HG02884 (cell line): ENCODE data around the gene SCMH1.

Experiments
- ATAC-seq: cut with Tn5 transposase; IDR thresholded peaks from one replicate; pipeline ENCODE4 v1.9.1; 2021; ENCODE audit warnings: mild to moderate bottlenecking, moderate library complexity; ENCODE audit not compliant: unreplicated experiment

Gene SCMH1

GRCh38 chr1:41101950-41102607 is 140.0 kb downstream of the SCMH1 start:
- no peak for ATAC-seq

GRCh38 chr1:41101076-41101475 is 141.0 kb downstream of the SCMH1 start:
- no peak for ATAC-seq

GRCh38 chr1:41100170-41100569 is 141.9 kb downstream of the SCMH1 start:
- no peak for ATAC-seq

DNA sequence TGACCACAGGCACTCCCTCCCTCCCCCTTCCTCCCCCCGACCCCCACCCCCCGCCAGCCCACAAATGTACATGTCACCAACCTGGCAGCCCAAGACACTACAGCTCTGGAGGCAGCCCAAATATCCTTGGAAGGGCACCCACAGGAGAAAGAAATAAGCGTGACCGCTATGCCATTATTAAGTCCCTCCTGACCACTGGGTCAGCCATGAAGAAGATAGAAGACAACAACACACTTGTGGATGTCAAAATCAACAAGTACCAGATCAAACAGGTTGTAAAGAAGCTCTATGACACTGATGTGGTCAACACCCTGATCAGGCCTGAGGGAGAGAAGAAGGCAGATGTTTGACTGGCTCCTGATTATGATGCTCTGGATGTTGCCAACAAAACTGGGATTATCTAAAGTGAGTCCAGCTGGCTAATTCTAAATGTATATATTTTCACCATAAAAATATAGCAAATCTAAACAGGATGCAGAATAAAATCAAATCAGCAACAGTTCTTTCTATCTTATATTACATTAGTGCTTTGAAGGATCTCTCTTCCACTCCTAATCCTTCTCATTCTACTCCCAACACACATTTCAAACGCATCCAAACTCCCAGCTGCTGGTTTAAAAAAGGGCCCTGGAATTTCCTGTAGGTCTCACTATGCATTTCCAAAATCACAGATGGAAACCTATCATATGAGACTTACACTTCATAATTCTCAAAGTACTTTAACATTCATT is 143.2 kb downstream of the SCMH1 start:
- no peak for ATAC-seq

DNA sequence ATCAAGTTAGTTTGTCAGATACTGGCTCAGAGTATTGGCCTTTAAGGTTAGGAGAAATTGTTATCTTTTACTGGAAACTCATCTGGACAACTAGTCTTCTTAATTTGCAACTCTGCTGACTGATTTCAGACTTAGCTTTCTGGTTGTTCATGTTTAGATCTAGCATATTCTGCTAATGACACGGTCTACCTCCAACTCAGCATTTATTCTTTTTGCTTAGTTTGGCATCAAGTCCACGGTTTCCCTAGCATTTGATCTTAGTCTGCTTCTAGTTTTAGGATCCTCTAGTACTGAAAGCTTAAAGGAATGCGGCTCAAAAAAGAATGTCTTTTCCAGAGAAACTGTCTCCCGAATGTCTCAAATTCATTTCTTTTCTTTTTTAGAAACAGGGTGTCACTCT is 145.0 kb downstream of the SCMH1 start:
- no peak for ATAC-seq

- no peak for ATAC-seq
These were observed 148.3 kb downstream of the SCMH1 start for GRCh38 chr1:41093826-41094225.

- no peak for ATAC-seq
These were observed 155.2 kb downstream of the SCMH1 start for GRCh38 chr1:41086921-41087320.

DNA sequence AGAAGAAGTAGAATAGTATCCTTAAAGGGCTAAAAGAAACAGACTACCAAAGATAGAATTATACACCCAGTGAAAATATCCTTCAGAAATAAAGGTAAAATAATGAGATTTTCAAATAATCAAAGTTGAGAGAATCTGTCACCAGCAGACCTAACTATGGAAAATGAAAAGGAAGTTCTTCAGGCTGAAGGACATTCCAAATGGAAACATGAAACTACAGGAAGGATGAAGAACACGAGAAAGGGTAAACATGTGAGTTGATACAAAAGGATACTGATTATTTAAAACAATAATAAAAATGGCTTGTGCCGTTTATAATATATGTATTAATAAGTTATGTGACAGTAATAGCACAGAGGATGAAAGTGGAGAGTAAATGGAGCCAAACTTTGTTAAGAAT is 163.5 kb downstream of the SCMH1 start:
- ATAC-seq: no peak

DNA sequence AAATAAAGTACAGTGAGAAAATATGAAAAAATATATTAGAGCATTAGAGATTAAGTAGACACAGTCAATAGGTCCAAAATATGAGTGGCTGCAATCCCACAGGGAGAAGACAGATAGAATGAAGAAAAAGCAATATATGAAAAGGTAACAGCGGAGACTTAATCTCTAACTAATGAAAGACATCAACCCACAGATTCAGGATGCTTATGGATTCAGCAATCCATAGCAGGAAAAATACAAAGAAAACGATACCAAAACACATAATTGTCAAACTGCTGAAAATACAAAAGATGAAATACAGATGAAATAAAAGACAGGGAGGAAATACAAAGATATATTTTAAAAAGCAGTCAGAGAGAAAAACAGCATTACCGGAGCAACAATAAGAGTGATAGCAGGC is 163.9 kb downstream of the SCMH1 start:
- no peak for ATAC-seq

DNA sequence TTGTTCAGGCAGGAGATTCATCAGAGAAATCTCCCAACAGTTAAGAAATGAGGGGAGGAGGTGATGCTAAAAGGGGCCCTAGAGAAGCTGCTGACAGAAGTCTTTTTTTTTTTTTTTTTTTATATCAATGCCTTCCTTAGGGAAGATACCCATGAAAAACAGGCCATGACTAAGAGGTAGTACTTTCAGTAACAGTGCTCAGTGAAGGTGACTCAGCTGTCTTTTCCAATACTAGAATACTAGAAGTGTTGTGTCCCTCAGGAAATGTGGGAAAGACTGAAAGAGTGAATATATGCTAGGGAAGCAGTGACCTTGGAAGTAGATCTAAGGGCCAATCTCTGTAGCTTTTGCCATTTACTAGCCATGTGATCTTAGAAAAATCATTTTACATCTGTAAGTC is 168.1 kb downstream of the SCMH1 start:
- no peak for ATAC-seq

- no peak for ATAC-seq
These were observed 170.1 kb downstream of the SCMH1 start for GRCh38 chr1:41072051-41072450.

- no peak for ATAC-seq
These were observed 185.2 kb downstream of the SCMH1 start for GRCh38 chr1:41056907-41057306.

GRCh38 chr1:41053316-41053715 is 188.8 kb downstream of the SCMH1 start:
- no peak for ATAC-seq

- no peak for ATAC-seq
These were observed 191.1 kb downstream of the SCMH1 start for GRCh38 chr1:41051022-41051421.

- ATAC-seq: no peak
These were observed 193.6 kb downstream of the SCMH1 start for GRCh38 chr1:41048540-41048939.

DNA sequence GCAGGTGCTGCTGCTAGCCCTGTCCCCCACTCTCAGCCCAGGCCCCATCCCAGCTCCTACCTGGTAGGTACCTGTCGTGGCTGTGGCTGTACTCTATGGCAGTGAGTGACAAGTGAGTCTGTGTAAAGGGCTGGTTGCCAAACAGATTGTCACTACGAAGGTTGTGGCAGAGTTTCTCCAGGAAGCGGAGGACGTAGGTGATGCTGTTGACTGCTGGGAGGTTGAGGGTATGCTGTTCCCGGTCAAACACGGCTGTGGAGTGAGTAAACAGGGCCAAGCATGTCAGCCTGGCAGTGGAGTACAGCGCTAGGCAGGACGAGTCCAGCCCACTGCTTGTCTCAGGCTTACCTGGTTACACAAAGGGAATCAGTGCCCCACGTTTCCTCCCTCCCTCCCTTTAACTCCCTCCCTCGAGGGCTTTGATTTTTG is 195.7 kb downstream of the SCMH1 start:
- no peak for ATAC-seq

- ATAC-seq: no peak
These were observed 196.4 kb downstream of the SCMH1 start for GRCh38 chr1:41045740-41046139.

- ATAC-seq: no peak
These were observed 197.9 kb downstream of the SCMH1 start for GRCh38 chr1:41044187-41044586.

GRCh38 chr1:41041614-41042270 is 200.4 kb downstream of the SCMH1 start:
- no peak for ATAC-seq

DNA sequence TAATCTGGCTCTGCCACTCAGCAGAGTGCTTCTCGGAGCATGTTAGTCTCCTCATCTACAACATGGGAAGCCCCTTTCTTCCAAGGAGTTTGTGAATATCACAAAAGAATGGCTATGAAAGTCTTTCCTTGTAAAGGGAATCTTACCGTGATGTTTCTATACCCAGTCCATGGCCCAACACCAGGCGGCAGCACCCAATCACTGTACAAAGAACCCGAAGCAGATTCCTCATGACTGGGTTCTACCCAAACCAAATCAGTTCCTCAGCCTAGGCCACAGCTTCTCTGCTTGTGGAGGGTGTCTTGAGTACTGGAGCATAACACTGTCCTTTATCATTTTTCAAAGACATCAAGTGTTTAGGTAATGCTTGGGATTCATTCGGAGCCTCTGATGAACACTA is 204.0 kb downstream of the SCMH1 start:
- ATAC-seq: no peak

DNA sequence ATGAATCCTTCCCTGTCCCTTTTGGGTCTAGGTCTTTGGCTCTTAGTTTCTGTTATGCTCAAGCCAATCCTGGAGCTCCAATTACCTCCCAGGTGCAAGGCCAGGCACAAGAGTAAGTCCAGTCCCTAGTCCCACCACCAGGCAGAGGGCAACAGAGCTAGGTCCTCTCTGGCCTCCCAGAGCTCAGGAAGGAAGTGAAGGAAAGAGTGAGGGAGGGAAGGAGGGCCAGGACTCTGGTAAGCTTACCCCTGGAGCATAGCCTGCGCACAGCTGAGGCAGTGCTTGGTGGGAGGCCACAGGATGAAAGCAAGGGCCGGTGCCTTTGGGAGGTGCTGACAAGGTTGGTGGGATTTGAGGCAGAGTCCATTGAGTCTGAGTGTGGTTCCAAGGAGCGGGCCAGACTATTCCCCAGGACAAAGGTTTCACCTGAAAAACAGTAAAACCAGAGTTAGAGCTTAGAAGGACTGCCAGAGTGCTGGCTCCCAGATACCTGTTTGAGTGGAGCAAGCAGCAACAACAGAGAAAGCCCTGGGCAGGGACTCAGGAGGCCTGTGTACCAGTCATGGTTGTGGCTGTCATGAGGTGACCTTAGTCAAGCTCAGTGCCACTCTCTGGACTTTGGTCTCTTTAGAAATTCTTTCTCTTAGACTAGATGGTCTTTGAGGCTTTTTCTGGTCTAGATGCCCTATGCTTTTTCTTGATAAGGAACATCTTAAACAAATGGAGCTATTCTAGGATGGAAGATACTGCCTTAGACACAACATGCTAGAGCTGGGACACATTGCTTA is 204.8 kb downstream of the SCMH1 start:
- ATAC-seq: no peak
